ENCODE measurements around the gene IQCM.

GRCh38 chr4:149838036-149838435 is 22.4 kb upstream of the IQCM start:
- no peak for TF ChIP-seq CTCF (conservative IDR thresholded peaks at IDR 0.05; ENCODE audit: low read length)
- no peak for TF ChIP-seq EZH2phosphoT487 (IDR thresholded peaks at IDR 0.05; ENCODE audit: borderline replicate concordance)

Measured in Loucy (cell line).